Cardiac septum (tissue), 1 donor: ENCODE data around the gene TRAPPC12. TPM values are rescaled to one million over a fixed set of nuclear protein-coding genes. Genes with fewer than 3 reads are reported as not detected.
"Not testable (repeated sequence)": the region's sequence is repeated elsewhere in the genome, so short reads cannot be mapped to it uniquely, and the experiment has no call there.

Experiments used
- DNase-seq: peaks from one replicate; pipeline ENCODE4 v3.0.0-alpha.2; 2020; ENCODE audit warnings: low spot score
- intact Hi-C: fragments of 100-400 bp; cut with DNase I; formaldehyde crosslinking; loops from one replicate; pipeline ENCODE4 v1.14.0; 2022
- total RNA-seq: library from RNA; stranded (reverse); fragmentation: NEBNext Ultra II Directional; extraction: Animal tissue kit (Norgen Biotek cat#: 25700); gene quantifications from one replicate; pipeline ENCODE4 v1.2.1, GENCODE V29; 2021
- donor health status: DM: no; HTN: no; CAD: no.

TRAPPC12 gene
- total RNA-seq, 1 donor from 2014 or later, result 67.5 TPM

- no peak for DNase-seq
- intact Hi-C loops, result no loop called here
These were observed 133.7 kb downstream of the TRAPPC12 start for GRCh38 chr2:3513026-3513810.

GRCh38 chr2:3515438-3515837 lies 135.9 kb downstream of the TRAPPC12 start:
- DNase-seq, result not testable (repeated sequence)
- intact Hi-C loops, result loop anchor here (5.0 kb wide), 2 partner anchors 43 to 62 kb away; partner anchors contain the start of gene RPS7

GRCh38 chr2:3516831-3517230 lies 137.3 kb downstream of the TRAPPC12 start:
- peak; percentile 26 for DNase-seq
- intact Hi-C loops, result loop anchor here (5.0 kb wide), 2 partner anchors 45 to 60 kb away; partner anchors contain the start of gene RPS7

- no peak for DNase-seq
- intact Hi-C loops, result loop anchor here (5.0 kb wide), 2 partner anchors 46 to 59 kb away; partner anchors contain the start of gene RPS7
These were observed 138.5 kb downstream of the TRAPPC12 start for GRCh38 chr2:3517948-3518495.

- intact Hi-C loops, result loop anchor here (1.0 to 5.0 kb wide), 3 partner anchors 40 to 59 kb away; partner anchors contain the start of genes RNASEH1 and RPS7
- peak; percentile 98 for DNase-seq
These were observed 139.2 kb downstream of the TRAPPC12 start for GRCh38 chr2:3518496-3519254.

- DNase-seq, result peak; percentile 91
- intact Hi-C loops, result loop anchor here (1.0 to 5.0 kb wide), 3 partner anchors 39 to 58 kb away; partner anchors contain the start of genes RNASEH1 and RPS7
These were observed 140.0 kb downstream of the TRAPPC12 start, which contains the start of gene ADI1 for GRCh38 chr2:3519255-3520205. TSS of gene ADI1 (minus strand) at chr2:3519531. CDS start at chr2:3519487, 44 bp downstream.

- intact Hi-C loops, result no loop called here
- DNase-seq, result no peak
These were observed 141.1 kb downstream of the TRAPPC12 start for GRCh38 chr2:3520591-3520990.

- intact Hi-C loops, result no loop called here
- DNase-seq, result no peak
These were observed 143.5 kb downstream of the TRAPPC12 start for GRCh38 chr2:3522961-3523421.

GRCh38 chr2:3523551-3524041 lies 144.1 kb downstream of the TRAPPC12 start:
- no peak for DNase-seq
- intact Hi-C loops, result no loop called here

GRCh38 chr2:3526871-3527270 lies 147.4 kb downstream of the TRAPPC12 start:
- intact Hi-C loops, result no loop called here
- no peak for DNase-seq

GRCh38 chr2:3527886-3528785 lies 148.6 kb downstream of the TRAPPC12 start:
- intact Hi-C loops, result no loop called here
- DNase-seq, result no peak

Other genes with a start within 250 kb of the TRAPPC12 start
- gene EIPR1, start 1.9 kb upstream of the TRAPPC12 start, total RNA-seq, result 10.5 TPM
- gene ADI1, start 139.8 kb downstream of the TRAPPC12 start, total RNA-seq, result 135 TPM
- 21.4 TPM for gene RNASEH1, start 178.6 kb downstream of the TRAPPC12 start, total RNA-seq
- gene RPS7, start 195.6 kb downstream of the TRAPPC12 start, total RNA-seq, result 489 TPM
- 3.1 TPM for gene COLEC11, start 215.4 kb downstream of the TRAPPC12 start, total RNA-seq